CD14-positive monocyte (primary cell): Measurements from ENCODE around the gene SUCLG2. TPM values are rescaled to one million over a fixed set of nuclear protein-coding genes. Genes with fewer than 3 reads are reported as not detected.

Experiments
- DNase-seq, 3 donors: peaks; one replicate each; pipeline ENCODE4 v3.0.0-alpha.2; 2011 to 2022
- H2AFZ ChIP-seq: 2 replicates; pipeline ENCODE4 v1.6.0; 2012; ENCODE audit warnings: mild to moderate bottlenecking, low read depth, low read length, inconsistent platforms; ENCODE audit not compliant: insufficient read depth, poor library complexity, severe bottlenecking
- H3K27ac ChIP-seq, 2 donors: 1 replicate in 1 of 2; 2 replicates in 1 of 2; pipeline ENCODE4 v1.5.1; 2012 to 2013; ENCODE audit warnings: low read length in 2 of 2, control low read depth in 1 of 2, inconsistent platforms in 1 of 2, low read depth in 1 of 2, mild to moderate bottlenecking in 1 of 2
- H3K27me3 ChIP-seq, 2 donors: one replicate each; pipeline versions ENCODE4 v1.6.0 to v1.6.1; 2011 to 2013; ENCODE audit warnings: low read length in 2 of 2; ENCODE audit not compliant: control insufficient read depth in 2 of 2, insufficient read depth in 2 of 2
- H3K36me3 ChIP-seq, 2 donors: replicated peaks in 1 of 2; 1 replicate in 1 of 2; 2 replicates in 1 of 2; pipeline versions ENCODE4 v1.5.1 to v1.6.1; 2012 to 2013; ENCODE audit warnings: low read length in 2 of 2, control low read depth in 1 of 2, inconsistent platforms in 1 of 2, mild to moderate bottlenecking in 1 of 2; ENCODE audit not compliant: insufficient read depth in 2 of 2, control insufficient read depth in 1 of 2
- H3K4me1 ChIP-seq, 2 donors: 1 replicate in 1 of 2; 2 replicates in 1 of 2; pipeline versions ENCODE4 v1.5.1 to v1.6.1; 2012 to 2013; ENCODE audit warnings: low read length in 2 of 2, control low read depth in 1 of 2, inconsistent platforms in 1 of 2, mild to moderate bottlenecking in 1 of 2, moderate library complexity in 1 of 2; ENCODE audit not compliant: insufficient read depth in 2 of 2, control insufficient read depth in 1 of 2
- H3K4me2 ChIP-seq: replicated peaks from 2 replicates; pipeline ENCODE3; 2012; ENCODE audit warnings: low read length, moderate library complexity, mild to moderate bottlenecking; ENCODE audit not compliant: poor library complexity, severe bottlenecking; ENCODE audit errors: extremely low read depth
- H3K4me3 ChIP-seq, 3 experiments: fragments of 200-600 bp in 1 of 3; sonication (generic) in 1 of 3; replicated peaks in 1 of 3; 1 replicate in 2 of 3; 2 replicates in 1 of 3; pipeline ENCODE4 v1.5.1; 2011 to 2013; ENCODE audit warnings: low read length in 3 of 3, mild to moderate bottlenecking in 3 of 3, control low read depth in 2 of 3, low read depth in 2 of 3, inconsistent platforms in 1 of 3, moderate library complexity in 1 of 3
- H3K79me2 ChIP-seq: 2 replicates; pipeline ENCODE4 v1.6.0; 2012; ENCODE audit warnings: mild to moderate bottlenecking, control low read depth, inconsistent platforms, low read length, moderate library complexity; ENCODE audit not compliant: insufficient read depth
- H3K9ac ChIP-seq: 2 replicates; pipeline ENCODE4 v1.6.0; 2017; ENCODE audit warnings: low read length, mild to moderate bottlenecking; ENCODE audit not compliant: insufficient read depth, poor library complexity, severe bottlenecking
- H3K9me3 ChIP-seq, 2 donors: replicated peaks in 1 of 2; 1 replicate in 1 of 2; 2 replicates in 1 of 2; pipeline versions ENCODE4 v1.5.1 to v1.6.1; 2012 to 2013; ENCODE audit warnings: low read length in 2 of 2, control low read depth in 1 of 2; ENCODE audit not compliant: control insufficient read depth in 1 of 2, insufficient read depth in 1 of 2
- H4K20me1 ChIP-seq: 2 replicates; pipeline ENCODE4 v1.6.0; 2012; ENCODE audit warnings: mild to moderate bottlenecking, low read length, control low read depth, moderate library complexity; ENCODE audit not compliant: insufficient read depth
- H3K27ac Mint-ChIP-seq, 7 donors: one replicate each; pipeline ENCODE4 v1.8.0; 2020; ENCODE audit warnings: mild to moderate bottlenecking in 7 of 7, mixed read lengths in 7 of 7, moderate library complexity in 6 of 7, inconsistent platforms in 2 of 7
- H3K27me3 Mint-ChIP-seq, 3 donors: one replicate each; pipeline ENCODE4 v1.8.0; 2021 to 2022; ENCODE audit warnings: low read depth in 3 of 3, mild to moderate bottlenecking in 3 of 3, mixed read lengths in 3 of 3, moderate library complexity in 3 of 3, inconsistent platforms in 1 of 3
- H3K36me3 Mint-ChIP-seq, 2 donors: one replicate each; pipeline ENCODE4 v1.8.0; 2020; ENCODE audit warnings: mixed read lengths in 2 of 2, inconsistent platforms in 1 of 2, mild to moderate bottlenecking in 1 of 2
- H3K4me1 Mint-ChIP-seq: one replicate; pipeline ENCODE4 v1.8.0; 2020; ENCODE audit warnings: mild to moderate bottlenecking, mixed read lengths
- H3K4me3 Mint-ChIP-seq, 2 donors: one replicate each; pipeline ENCODE4 v1.8.0; 2020; ENCODE audit warnings: mild to moderate bottlenecking in 2 of 2, mixed read lengths in 2 of 2, moderate library complexity in 1 of 2
- H3K9me3 Mint-ChIP-seq, 7 donors: one replicate each; pipeline ENCODE4 v1.8.0; 2020 to 2022; ENCODE audit warnings: mixed read lengths in 7 of 7, mild to moderate bottlenecking in 6 of 7, moderate library complexity in 6 of 7, inconsistent platforms in 2 of 7
- CTCF ChIP-seq: fragments of 200-600 bp; IDR thresholded peaks from one replicate; pipeline ENCODE4 v1.8.0; 2022; ENCODE audit warnings: antibody characterized with exemption, mild to moderate bottlenecking
- WGBS: methylation state at CpG from one replicate; pipeline ENCODE4 v1.1.5; 2013; ENCODE audit warnings: missing lambda C conversion rate; ENCODE audit not compliant: insufficient coverage; 5-methylcytosine and 5-hydroxymethylcytosine counted together
- intact Hi-C, 2 donors: fragments of 100-400 bp; cut with micrococcal nuclease; formaldehyde crosslinking; loops; one replicate each; pipeline versions ENCODE4 v1.15.0 to v1.15.1; 2023
- polyA plus RNA-seq, 3 donors: library from polyadenylated mRNA; depleted of rRNA in 1 of 3; unstranded in 2 of 3; stranded (reverse) in 1 of 3; fragments of 300-500 nt in 2 of 3; fragments of >200 nt in 1 of 3; fragmentation: Illumina TruSeq in 2 of 3; gene quantifications; 1 replicate in 2 of 3; 2 replicates in 1 of 3; pipeline ENCODE4 v1.2.3, GENCODE V29; 2012 to 2021

Gene SUCLG2
- polyA plus RNA-seq, 3 donors, result 10.8 to 37.5 (median 32.9) TPM

- no peaks in the 10 kb centered on the region for H3K4me1 Mint-ChIP-seq
- Histone ChIP-seq H3K4me1 (no peaks in the 10 kb centered on the region), H3K9me3 (no peaks in the 10 kb centered on the region), H3K79me2 (no peaks in the 10 kb centered on the region), H2AFZ (no peak overlapping the region), H3K4me3 (no peak overlapping the region), H3K36me3 (peaks cover 31 to 70% of the 10 kb centered on the region in 2 donors), H3K27me3 (no peaks in the 10 kb centered on the region), H3K9ac (no peak overlapping the region), H4K20me1 (no peaks in the 10 kb centered on the region), H3K4me2 (no peak overlapping the region), H3K27ac (no peak overlapping the region)
- DNase-seq, result no peak
- intact Hi-C loops, result no loop called here
- peaks cover 0 to 7% (median 0%) of the 10 kb centered on the region in 7 donors for H3K9me3 Mint-ChIP-seq
- WGBS, result no CpG with 5 or more reads among the region's 5 CpGs
- H3K4me3 Mint-ChIP-seq, result no peak overlapping the region
- H3K36me3 Mint-ChIP-seq, result peaks cover 56 to 61% of the 10 kb centered on the region in 2 donors
- H3K27me3 Mint-ChIP-seq, result no peaks in the 10 kb centered on the region
- TF ChIP-seq CTCF, result no peak
- no peak overlapping the region for H3K27ac Mint-ChIP-seq
Measured at GRCh38 chr3:67521053-67521646, 133.3 kb downstream of the SUCLG2 start.

- Mint-ChIP-seq H3K4me3 (no peak overlapping the region), H3K27me3 (no peaks in the 10 kb centered on the region), H3K9me3 (peaks cover 0 to 12% (median 0%) of the 10 kb centered on the region in 7 donors), H3K36me3 (peaks cover 66 to 67% of the 10 kb centered on the region in 2 donors), H3K27ac (no peak overlapping the region), H3K4me1 (no peaks in the 10 kb centered on the region)
- intact Hi-C loops, result no loop called here
- H4K20me1 ChIP-seq, result no peaks in the 10 kb centered on the region
- WGBS, result no CpG with 5 or more reads among the region's 4 CpGs
- no peaks in the 10 kb centered on the region for H3K27me3 ChIP-seq
- no peak overlapping the region for H3K4me2 ChIP-seq
- no peak overlapping the region for H3K27ac ChIP-seq
- no peak overlapping the region for H3K4me3 ChIP-seq
- H3K36me3 ChIP-seq, result peaks cover 32 to 70% of the 10 kb centered on the region in 2 donors
- no peak for DNase-seq
- no peaks in the 10 kb centered on the region for H3K79me2 ChIP-seq
- no peak overlapping the region for H3K9ac ChIP-seq
- H3K4me1 ChIP-seq, result no peaks in the 10 kb centered on the region
- no peaks in the 10 kb centered on the region for H3K9me3 ChIP-seq
- no peak overlapping the region for H2AFZ ChIP-seq
- TF ChIP-seq CTCF, result no peak
Measured at GRCh38 chr3:67518236-67518635, 136.2 kb downstream of the SUCLG2 start.
